ENCODE results near the gene RNF31. TPM values are rescaled to one million over a fixed set of nuclear protein-coding genes. Genes with fewer than 3 reads are reported as not detected.

RNF31 gene
- total and polyA plus RNA-seq, 2 experiments from 2014 or later = 27.8 to 29.7 TPM

DNA sequence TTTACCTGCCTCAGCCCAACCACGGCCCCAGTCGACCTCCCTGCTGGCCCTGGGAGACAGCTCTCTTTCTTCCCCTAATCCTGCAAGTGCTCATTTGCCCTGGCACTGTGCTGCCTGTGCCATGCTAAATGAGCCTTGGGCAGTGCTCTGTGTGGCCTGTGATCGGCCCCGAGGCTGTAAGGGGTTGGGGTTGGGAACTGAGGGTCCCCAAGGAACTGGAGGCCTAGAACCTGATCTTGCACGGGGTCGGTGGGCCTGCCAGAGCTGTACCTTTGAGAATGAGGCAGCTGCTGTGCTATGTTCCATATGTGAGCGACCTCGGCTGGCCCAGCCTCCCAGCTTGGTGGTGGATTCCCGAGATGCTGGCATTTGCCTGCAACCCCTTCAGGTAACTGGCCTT is 2.8 kb downstream of the RNF31 start:
- Histone ChIP-seq H4K20me1 (ENCODE audit: insufficient read depth, poor library complexity, severe bottlenecking) (peaks cover 6% of the 10 kb centered on the region), H3K4me3 (no peak overlapping the region), H3K9me2 (replicated peaks; ENCODE audit: insufficient read depth) (no peaks in the 10 kb centered on the region), H3K4me1 (ENCODE audit: insufficient read depth) (peaks cover 15% of the 10 kb centered on the region), H3K9me3 (ENCODE audit: low read depth) (no peaks in the 10 kb centered on the region), H3K27ac (no peak overlapping the region), H3K79me2 (peaks cover 39% of the 10 kb centered on the region), H2AFZ (no peak overlapping the region), H3K4me2 (no peak overlapping the region), H3K36me3 (replicated peaks; ENCODE audit: insufficient read depth, low read depth) (no peaks in the 10 kb centered on the region), H3K27me3 (no peaks in the 10 kb centered on the region)
- 94% methylated on average over 9 of the region's 9 CpGs for WGBS (ENCODE audit: low lambda C conversion rate, missing lambda C conversion rate)
- TF ChIP-seq, protein P1, sequence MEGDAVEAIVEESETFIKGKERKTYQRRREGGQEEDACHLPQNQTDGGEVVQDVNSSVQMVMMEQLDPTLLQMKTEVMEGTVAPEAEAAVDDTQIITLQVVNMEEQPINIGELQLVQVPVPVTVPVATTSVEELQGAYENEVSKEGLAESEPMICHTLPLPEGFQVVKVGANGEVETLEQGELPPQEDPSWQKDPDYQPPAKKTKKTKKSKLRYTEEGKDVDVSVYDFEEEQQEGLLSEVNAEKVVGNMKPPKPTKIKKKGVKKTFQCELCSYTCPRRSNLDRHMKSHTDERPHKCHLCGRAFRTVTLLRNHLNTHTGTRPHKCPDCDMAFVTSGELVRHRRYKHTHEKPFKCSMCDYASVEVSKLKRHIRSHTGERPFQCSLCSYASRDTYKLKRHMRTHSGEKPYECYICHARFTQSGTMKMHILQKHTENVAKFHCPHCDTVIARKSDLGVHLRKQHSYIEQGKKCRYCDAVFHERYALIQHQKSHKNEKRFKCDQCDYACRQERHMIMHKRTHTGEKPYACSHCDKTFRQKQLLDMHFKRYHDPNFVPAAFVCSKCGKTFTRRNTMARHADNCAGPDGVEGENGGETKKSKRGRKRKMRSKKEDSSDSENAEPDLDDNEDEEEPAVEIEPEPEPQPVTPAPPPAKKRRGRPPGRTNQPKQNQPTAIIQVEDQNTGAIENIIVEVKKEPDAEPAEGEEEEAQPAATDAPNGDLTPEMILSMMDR (IDR thresholded peaks at IDR 0.05; ENCODE audit: poor library complexity) = no peak
- TF ChIP-seq EZH2 (IDR thresholded peaks at IDR 0.05; ENCODE audit: borderline replicate concordance) = no peak
- TF ChIP-seq EZH2phosphoT487 (IDR thresholded peaks at IDR 0.05; ENCODE audit: low read depth, severe bottlenecking, unreplicated experiment) = no peak
- DNase-seq (ENCODE audit: low spot score) = no peak

GRCh38 chr14:24150567-24150966 is 3.3 kb downstream of the RNF31 start:
- DNase-seq (ENCODE audit: low spot score) = no peak
- no peak overlapping the region for H3K27ac ChIP-seq
- no peak overlapping the region for H3K4me3 ChIP-seq
- H3K4me2 ChIP-seq = no peak overlapping the region
- peaks cover 6% of the 10 kb centered on the region for H4K20me1 ChIP-seq (ENCODE audit: insufficient read depth, poor library complexity, severe bottlenecking)
- H3K9me2 ChIP-seq (replicated peaks; ENCODE audit: insufficient read depth) = no peaks in the 10 kb centered on the region
- no peaks in the 10 kb centered on the region for H3K36me3 ChIP-seq (replicated peaks; ENCODE audit: insufficient read depth, low read depth)
- no peak overlapping the region for H2AFZ ChIP-seq
- no peaks in the 10 kb centered on the region for H3K27me3 ChIP-seq
- 96% methylated on average over 7 of the region's 9 CpGs for WGBS (ENCODE audit: low lambda C conversion rate, missing lambda C conversion rate)
- TF ChIP-seq EZH2 (IDR thresholded peaks at IDR 0.05; ENCODE audit: borderline replicate concordance) (no peak), EZH2phosphoT487 (IDR thresholded peaks at IDR 0.05; ENCODE audit: low read depth, severe bottlenecking, unreplicated experiment) (no peak)
- TF ChIP-seq, protein P1 (IDR thresholded peaks at IDR 0.05; ENCODE audit: poor library complexity) = no peak
- H3K79me2 ChIP-seq = peaks cover 34% of the 10 kb centered on the region
- H3K9me3 ChIP-seq (ENCODE audit: low read depth) = no peaks in the 10 kb centered on the region
- H3K4me1 ChIP-seq (ENCODE audit: insufficient read depth) = peaks cover 12% of the 10 kb centered on the region

GRCh38 chr14:24150993-24151392 is 3.7 kb downstream of the RNF31 start:
- TF ChIP-seq EZH2 (IDR thresholded peaks at IDR 0.05; ENCODE audit: borderline replicate concordance) = no peak
- peaks cover 6% of the 10 kb centered on the region for H4K20me1 ChIP-seq (ENCODE audit: insufficient read depth, poor library complexity, severe bottlenecking)
- H2AFZ ChIP-seq = no peak overlapping the region
- H3K4me1 ChIP-seq (ENCODE audit: insufficient read depth) = peaks cover 8% of the 10 kb centered on the region
- WGBS (ENCODE audit: low lambda C conversion rate, missing lambda C conversion rate) = 97% methylated on average over 8 of the region's 9 CpGs
- no peaks in the 10 kb centered on the region for H3K27me3 ChIP-seq
- H3K27ac ChIP-seq = no peak overlapping the region
- no peak overlapping the region for H3K4me3 ChIP-seq
- H3K4me2 ChIP-seq = no peak overlapping the region
- peaks cover 29% of the 10 kb centered on the region for H3K79me2 ChIP-seq
- no peak for DNase-seq (ENCODE audit: low spot score)
- no peaks in the 10 kb centered on the region for H3K9me3 ChIP-seq (ENCODE audit: low read depth)
- H3K9me2 ChIP-seq (replicated peaks; ENCODE audit: insufficient read depth) = no peaks in the 10 kb centered on the region
- H3K36me3 ChIP-seq (replicated peaks; ENCODE audit: insufficient read depth, low read depth) = no peaks in the 10 kb centered on the region

DNA sequence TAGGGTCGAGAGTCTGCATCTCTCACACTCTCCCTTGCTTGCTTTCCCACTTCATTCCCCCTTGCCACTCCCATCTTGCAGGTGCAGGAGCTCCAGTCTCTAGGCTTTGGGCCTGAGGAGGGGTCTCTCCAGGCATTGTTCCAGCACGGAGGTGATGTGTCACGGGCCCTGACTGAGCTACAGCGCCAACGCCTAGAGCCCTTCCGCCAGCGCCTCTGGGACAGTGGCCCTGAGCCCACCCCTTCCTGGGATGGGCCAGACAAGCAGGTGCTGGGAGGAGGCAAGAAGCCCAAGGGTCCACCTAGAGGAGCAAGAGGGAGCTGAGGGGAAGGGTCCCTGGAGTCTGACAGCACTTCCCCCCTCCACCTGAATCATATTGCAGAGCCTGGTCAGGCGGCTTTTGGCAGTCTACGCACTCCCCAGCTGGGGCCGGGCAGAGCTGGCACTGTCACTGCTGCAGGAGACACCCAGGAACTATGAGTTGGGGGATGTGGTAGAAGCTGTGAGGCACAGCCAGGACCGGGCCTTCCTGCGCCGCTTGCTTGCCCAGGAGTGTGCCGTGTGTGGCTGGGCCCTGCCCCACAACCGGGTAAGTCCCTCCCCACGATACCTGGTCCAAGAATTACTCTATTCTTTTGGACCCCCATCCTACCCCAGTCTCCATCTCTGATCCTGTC is 4.2 kb downstream of the RNF31 start:
- Histone ChIP-seq H2AFZ (no peak overlapping the region), H3K9me3 (ENCODE audit: low read depth) (no peaks in the 10 kb centered on the region), H3K4me1 (ENCODE audit: insufficient read depth) (peaks cover 6% of the 10 kb centered on the region), H3K27ac (no peak overlapping the region), H3K4me3 (no peak overlapping the region), H3K36me3 (replicated peaks; ENCODE audit: insufficient read depth, low read depth) (no peaks in the 10 kb centered on the region), H3K27me3 (no peaks in the 10 kb centered on the region), H3K9me2 (replicated peaks; ENCODE audit: insufficient read depth) (no peaks in the 10 kb centered on the region), H3K79me2 (peaks cover 29% of the 10 kb centered on the region), H3K4me2 (no peak overlapping the region), H4K20me1 (ENCODE audit: insufficient read depth, poor library complexity, severe bottlenecking) (peaks cover 6% of the 10 kb centered on the region)
- WGBS (ENCODE audit: low lambda C conversion rate, missing lambda C conversion rate) = 98% methylated on average over 15 of the region's 16 CpGs
- TF ChIP-seq, protein P1 (IDR thresholded peaks at IDR 0.05; ENCODE audit: poor library complexity) = no peak
- no peak for TF ChIP-seq EZH2 (IDR thresholded peaks at IDR 0.05; ENCODE audit: borderline replicate concordance)
- TF ChIP-seq EZH2phosphoT487 (IDR thresholded peaks at IDR 0.05; ENCODE audit: low read depth, severe bottlenecking, unreplicated experiment) = no peak
- no peak for DNase-seq (ENCODE audit: low spot score)
